Measurements from ENCODE around the gene CEACAM16.

GRCh38 chr19:44728178-44728577, 29.2 kb downstream of the CEACAM16 start:
- TF ChIP-seq CTCF (IDR thresholded peaks at IDR 0.05; ENCODE audit: low read depth, low read length) (no peak), POLR2A (IDR thresholded peaks at IDR 0.05; ENCODE audit: extremely low read depth, insufficient read length) (no peak), MYC (IDR thresholded peaks at IDR 0.05; ENCODE audit: low read depth, low read length) (no peak), MAX (IDR thresholded peaks at IDR 0.05; ENCODE audit: low read depth, low read length) (no peak)

Data from NB4 (cell line).